NCI-H2171 (cell line): ENCODE data around the gene LAMA2.

Experiments
- DNase-seq: peaks from one replicate; lab custom pipeline; 2025; lab: John Stamatoyannopoulos, UW

LAMA2 gene

DNA sequence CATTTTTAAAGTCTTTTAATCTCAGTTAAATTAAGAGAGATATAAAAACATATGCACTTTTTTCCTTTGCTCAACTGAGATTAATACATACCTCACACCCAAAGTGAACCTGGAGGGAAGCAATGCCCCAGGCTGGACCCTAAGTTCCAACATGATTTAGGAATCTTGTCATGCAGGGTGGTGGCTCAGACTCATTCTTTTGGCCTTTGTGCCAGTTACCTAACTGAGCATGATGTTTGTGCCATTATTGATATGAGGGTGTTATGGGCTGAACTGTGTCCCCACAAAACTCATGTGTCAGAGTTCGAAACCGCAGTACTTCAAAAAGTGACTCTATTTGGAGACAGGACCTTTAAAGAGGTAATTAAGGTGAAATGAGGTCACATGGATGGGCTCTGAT lies 639.0 kb downstream of the LAMA2 start:
- no peak for DNase-seq

DNA sequence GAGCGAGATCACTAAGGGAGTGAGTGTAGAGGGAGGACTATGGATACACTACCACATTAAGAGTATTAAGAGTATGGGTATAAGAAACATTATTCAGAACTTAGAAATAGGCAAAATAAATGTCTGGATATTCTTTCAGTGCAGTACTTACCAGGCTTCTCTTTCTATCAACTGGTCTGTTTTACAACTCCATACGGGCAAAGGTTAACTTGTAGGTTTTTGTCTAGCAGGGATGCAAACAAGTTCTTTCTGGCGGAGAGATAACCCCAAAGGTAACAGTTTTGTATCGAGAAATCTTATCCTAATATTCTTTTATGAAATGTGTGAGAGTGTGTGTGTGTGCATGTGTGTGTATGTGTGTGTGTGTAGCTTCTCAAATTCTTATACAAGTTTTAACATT lies 640.9 kb downstream of the LAMA2 start:
- no peak for DNase-seq

DNA sequence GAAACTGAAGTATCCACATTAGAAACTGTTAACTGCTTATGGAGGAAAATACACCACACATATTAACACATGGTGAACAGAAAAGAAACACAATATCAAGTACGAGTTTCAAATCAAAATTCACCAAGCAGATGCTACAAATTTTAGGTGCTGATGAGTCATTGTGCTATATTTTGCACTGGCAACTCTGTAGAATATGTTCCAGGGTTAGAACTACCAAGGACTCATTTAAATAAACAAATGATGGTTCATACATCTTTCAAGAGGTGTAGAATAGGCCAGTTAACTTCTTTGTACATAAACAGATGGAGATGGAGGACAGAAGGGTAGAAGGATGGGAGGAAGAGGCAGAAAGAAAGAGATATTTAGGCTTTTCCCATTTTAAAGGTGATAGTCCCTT lies 642.1 kb downstream of the LAMA2 start:
- no peak for DNase-seq

DNA sequence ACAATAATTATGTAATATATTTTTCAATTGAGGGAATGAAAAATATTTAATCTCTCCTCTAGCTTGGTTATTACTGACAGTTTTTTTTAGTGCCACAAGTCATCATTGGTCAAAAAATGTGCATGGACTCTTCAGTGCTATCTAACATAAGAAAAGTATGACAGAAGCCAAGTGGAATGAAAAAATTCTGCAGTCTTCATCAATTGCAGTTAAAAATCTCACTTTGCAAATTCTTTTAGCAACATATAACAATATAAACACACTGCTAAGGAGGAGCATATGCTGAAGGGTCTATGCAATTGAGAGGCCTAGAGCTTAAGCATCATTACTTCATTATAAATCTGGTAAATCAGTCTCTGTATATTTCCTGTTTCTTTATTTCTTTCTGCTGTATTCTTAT lies 652.0 kb downstream of the LAMA2 start:
- no peak for DNase-seq

DNA sequence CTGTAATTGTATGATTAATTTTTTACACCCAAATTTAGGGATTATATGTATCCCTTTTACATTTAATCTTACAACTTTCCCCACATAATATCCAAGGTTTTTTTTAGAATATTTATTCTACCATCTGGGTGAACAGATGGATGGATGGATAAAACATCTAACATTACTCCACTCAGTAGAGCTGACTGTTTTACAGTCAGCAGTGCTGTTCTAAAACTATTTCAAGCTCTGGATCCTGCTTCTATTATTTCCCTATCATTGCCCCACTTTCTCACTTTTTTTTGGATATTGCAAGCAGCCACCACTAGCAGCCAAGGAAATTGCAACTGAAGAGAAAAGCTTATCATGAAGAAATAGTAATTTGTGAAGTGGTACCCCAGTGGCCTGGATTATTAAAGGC lies 653.3 kb downstream of the LAMA2 start:
- no peak for DNase-seq

DNA sequence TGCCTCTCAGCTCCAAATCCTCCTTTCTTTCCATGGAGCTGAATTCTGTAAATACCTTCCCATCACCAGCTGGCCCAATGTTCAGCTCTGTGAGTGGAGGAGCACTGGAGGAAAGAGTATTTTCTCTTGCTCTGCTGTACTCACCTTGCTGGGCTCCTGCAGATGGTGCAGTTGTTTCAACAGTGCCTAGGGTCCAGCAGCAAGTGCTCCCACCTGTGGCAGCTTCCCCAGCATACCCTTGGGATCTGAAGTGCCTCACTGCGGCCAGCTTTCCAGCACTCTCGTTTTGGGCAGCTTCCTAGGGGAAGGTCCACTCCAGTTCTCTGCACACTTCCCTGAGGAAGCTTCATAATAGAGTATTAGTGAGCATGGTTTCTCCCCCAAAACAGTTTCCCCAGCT lies 656.1 kb downstream of the LAMA2 start:
- no peak for DNase-seq

DNA sequence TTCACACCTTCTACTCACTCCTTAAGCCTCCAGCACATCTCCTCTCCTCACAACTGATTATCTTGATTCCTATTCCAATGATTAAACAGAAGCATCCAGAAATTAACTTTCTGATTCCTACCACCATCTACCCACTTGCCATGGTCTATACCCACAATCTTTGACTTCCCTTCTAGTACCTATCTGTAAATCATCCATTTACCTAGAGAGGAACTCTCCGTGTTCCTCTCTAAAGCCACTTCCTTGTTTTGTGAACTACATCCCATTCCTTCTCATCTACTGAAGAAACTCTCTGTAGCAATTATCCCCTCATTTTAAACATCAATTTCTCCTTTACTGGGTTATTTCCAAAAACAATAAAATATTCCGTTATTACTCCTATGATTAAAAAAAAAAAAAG lies 659.8 kb downstream of the LAMA2 start:
- DNase-seq = no peak

DNA sequence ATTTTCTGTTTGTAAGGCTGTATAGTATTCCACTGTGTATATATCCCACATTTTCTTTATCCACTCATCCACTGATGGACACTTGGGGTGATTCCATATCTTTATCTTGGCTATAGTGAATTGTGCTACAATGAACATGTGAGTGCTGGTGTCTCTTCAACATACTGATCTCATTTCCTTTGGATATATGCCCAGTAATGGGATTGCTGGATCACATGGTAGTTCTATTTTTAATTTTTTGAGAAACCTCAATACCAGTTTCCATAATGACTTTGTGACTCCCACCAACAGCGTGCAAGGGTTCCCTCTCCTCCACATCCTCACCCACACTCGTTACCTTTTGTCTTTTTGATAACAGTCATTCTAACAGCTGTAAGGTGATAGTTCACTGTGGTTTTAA lies 661.0 kb downstream of the LAMA2 start:
- no peak for DNase-seq

DNA sequence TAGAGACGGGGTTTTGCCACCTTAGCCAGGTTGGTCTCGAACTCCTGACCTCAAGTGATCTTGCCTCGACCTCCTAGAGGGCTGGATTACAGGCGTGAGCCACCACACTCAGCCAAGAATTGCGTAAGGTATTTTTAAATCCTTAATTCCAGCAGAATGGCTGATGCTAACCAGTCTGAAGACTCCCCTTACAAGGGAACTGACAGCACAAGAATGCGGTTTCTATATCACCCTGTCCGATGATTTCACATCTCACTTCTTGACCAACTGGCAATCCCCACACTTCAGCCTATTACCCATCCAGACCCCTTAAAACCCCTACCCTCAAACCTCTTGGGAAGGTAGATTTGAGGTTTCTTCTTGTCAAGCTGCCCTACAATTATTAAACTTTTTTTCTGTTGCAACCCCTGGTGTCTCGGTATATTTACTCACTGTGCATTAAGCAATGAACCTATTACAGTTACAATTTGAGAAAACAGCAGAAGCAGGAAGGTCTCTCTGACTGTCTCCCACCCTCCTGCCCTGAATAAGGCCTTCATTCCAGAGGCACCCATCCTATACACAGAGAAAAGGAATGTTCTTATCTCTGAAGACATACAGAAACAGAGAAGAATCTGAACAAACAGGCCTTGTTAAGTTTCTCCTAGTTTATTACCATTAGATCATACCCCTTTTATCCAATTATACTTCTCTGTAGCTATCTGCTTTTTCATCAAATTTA lies 662.1 kb downstream of the LAMA2 start:
- DNase-seq = no peak

DNA sequence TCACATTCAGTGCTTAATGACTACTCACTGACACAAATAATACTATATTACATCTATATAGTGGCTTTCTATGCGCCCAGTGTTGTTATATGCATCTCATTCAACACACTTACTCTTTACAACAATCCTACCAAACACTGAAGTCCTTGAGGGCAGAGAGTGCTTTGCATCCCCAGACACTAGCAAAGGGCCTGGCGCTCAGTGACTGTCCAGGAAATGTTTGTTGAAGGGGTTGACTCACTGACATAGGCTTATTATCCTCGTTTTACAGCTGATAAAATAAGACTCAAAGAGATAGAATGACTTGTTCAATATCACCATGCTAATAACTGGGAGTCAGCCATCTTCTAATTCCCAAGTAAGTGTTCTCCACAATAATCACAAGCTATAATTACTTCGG lies 663.8 kb downstream of the LAMA2 start:
- no peak for DNase-seq

DNA sequence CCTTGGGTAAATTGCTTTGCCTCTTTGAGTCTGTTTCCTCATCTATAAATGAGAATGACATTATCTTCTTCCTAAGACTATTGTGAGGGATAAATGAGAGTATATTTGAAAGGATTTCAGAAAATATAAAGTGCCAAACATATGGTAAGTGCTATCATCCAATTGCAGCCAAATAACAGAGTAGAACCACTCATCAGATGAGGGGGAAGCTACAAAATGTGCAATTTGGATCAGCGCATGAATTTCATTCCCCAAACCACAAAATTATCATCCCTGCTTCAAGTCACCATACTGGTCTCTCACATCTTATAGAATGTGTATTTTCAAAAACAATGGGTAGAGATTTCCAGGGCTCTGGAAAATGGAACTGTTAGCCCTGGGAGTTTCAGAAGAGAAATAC lies 668.5 kb downstream of the LAMA2 start:
- DNase-seq = no peak

DNA sequence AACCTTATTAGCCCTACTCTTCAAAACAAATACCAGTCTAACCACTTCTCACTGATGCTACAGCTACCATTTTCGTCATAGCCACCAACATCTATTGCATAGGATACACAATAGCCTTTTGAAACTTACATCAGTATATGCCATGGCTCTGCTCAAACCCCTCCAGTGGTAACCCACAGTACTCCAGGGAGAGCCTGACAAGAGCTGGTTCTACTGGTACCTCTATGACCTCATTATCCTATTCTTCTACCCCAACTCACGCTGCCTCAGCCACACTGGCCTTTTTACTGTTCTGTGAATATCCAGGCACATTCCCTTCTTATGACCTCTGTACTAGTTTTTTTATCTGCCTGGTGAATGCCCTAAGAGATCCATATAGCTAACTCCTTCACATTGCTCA lies 669.5 kb downstream of the LAMA2 start:
- DNase-seq = no peak

DNA sequence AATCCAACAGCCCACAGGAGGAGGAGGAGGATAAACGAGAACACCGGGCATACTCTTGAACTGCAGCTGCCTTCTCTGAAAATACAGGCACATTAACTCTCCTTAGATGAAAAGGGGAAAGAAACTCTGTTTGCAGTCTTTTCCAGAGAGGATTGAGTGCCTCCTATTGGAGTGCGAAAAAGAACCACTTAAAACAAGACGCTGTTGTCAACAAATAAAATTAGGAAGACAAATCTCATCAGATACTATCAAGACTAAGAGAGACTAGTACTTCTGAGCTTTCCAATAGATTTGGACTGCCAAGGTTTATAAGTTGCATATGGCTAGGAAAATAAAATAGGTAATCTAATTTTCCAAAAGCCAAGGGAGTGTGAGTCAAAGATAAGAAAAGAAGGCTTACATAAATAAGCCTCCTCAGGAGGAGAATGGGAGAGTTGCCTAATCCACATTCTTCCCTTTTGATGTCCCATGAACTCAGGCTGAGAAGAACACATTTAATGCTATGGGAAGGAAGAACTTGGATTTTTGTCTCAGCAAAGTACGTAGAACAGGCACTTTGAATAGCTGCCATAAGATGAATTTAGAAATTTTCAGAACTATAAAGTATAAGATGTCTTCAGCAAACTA lies 672.4 kb downstream of the LAMA2 start:
- DNase-seq = no peak

DNA sequence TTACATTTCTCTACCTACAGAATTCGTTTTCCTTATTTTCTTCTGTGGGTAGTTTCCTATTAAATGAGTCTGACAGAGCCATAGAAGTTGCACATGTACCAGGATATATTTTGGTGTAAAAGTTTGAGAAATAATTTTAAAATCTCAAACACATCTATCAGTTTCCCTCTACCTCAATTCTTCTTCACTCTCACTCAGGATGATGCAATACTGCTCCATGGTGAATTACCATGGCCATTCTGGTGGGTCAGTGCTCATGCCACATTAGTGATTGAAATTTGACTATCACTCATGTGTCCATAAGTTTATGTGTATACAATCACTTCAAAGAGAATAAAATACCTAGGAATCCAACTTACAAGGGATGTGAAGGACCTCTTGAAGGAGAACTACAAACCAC lies 675.3 kb downstream of the LAMA2 start:
- DNase-seq = no peak

DNA sequence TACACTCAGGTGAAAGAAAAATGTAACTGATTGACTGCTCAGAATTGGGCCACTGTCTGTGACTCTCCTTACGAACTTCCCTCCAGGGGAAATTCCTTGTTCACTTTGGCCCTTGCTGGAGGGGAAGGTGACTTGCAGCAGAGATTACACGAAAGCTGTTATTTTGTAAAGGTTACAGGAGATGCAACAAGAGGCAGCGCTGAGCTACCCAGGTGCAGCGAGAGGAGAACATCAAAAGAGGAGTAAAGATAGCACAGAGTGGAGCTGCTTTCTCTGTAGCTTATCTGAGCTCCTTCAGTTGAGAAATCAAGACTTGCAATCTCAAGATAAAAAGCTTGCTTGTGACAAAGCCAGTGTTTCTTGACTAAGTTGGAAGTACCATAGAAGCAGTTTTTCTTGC lies 682.4 kb downstream of the LAMA2 start:
- DNase-seq = no peak

DNA sequence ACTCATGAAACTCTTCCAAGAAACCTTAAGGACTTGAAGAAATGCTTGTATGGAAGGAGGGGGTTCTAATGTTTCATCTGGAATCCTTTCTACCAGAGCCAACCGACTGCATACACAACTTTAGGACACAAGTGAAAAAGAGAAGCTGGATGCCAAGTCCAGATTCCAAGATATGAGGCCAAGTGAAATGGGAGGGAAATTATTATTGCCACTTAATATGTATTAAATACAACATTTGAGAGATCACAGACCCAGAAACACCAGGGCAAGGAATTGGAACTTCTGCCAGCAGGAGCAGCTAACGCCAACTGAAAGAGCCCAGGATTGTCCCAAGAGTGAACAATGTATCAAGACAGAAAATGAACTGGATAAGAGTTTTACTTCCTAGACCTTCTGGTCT lies 682.9 kb downstream of the LAMA2 start:
- no peak for DNase-seq
